Astrocyte of the cerebellum (primary cell): ENCODE data around the gene RBMS1.

ENCODE experiments used
- DNase-seq: peaks from one replicate; pipeline ENCODE4 v3.0.0-alpha.2; 2011; ENCODE audit warnings: low read depth
- H3K4me3 ChIP-seq: 2 replicates; pipeline ENCODE4 v1.5.1; 2011; ENCODE audit warnings: mild to moderate bottlenecking, low read depth, low read length, moderate library complexity
- in situ Hi-C: cut with HindIII; loops from 2 replicates; pipeline ENCODE4 v1.10.0; 2017; ENCODE audit warnings: low sequenced_read_pairs
- TF ChIP-seq, protein P1 (sequence below): IDR thresholded peaks from 2 replicates; pipeline ENCODE4 v1.5.1; 2012; ENCODE audit warnings: low read length, low read depth, moderate library complexity, mild to moderate bottlenecking; ENCODE audit errors: missing control alignments

The RBMS1 gene

DNA sequence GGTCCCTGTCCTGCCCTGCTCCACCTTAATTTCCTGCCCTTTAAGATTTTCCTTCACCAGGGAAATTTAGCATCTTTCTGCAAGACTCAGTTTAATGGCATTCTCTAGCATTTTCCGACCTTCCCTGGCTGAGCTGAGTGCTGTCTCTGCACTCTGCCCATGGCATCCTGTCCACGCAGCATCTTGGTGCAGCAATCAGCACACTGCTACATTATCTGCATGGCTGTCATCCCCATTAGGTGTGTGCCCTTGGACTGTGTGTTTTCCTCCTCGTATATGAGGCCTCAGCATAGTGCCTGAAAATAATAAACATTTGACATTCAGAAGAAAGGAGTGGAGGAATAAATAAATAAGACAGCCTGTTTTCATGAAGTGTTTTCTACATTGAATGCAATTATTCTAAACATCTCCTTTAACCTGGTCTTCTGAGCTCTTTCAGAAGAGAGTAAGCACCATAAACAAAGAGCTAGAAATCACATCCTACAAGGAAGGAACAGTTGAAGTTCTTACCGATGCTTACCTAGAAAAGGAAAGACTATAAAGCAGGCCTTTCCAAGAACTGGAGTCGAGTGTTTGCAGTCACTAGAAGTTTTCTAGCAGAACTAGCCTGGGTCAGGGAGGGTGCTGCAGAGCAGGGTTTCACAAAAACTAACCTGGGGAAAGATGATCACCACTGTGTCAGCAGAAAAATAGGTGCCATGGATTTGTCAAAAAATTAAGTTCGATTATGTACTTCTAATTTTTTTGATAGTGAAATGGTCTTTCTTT is 162.2 kb downstream of the RBMS1 start:
- DNase-seq: no peak
- no peak overlapping the region for H3K4me3 ChIP-seq
- in situ Hi-C loops: no loop called here
- TF ChIP-seq, protein P1, sequence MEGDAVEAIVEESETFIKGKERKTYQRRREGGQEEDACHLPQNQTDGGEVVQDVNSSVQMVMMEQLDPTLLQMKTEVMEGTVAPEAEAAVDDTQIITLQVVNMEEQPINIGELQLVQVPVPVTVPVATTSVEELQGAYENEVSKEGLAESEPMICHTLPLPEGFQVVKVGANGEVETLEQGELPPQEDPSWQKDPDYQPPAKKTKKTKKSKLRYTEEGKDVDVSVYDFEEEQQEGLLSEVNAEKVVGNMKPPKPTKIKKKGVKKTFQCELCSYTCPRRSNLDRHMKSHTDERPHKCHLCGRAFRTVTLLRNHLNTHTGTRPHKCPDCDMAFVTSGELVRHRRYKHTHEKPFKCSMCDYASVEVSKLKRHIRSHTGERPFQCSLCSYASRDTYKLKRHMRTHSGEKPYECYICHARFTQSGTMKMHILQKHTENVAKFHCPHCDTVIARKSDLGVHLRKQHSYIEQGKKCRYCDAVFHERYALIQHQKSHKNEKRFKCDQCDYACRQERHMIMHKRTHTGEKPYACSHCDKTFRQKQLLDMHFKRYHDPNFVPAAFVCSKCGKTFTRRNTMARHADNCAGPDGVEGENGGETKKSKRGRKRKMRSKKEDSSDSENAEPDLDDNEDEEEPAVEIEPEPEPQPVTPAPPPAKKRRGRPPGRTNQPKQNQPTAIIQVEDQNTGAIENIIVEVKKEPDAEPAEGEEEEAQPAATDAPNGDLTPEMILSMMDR: no peak

DNA sequence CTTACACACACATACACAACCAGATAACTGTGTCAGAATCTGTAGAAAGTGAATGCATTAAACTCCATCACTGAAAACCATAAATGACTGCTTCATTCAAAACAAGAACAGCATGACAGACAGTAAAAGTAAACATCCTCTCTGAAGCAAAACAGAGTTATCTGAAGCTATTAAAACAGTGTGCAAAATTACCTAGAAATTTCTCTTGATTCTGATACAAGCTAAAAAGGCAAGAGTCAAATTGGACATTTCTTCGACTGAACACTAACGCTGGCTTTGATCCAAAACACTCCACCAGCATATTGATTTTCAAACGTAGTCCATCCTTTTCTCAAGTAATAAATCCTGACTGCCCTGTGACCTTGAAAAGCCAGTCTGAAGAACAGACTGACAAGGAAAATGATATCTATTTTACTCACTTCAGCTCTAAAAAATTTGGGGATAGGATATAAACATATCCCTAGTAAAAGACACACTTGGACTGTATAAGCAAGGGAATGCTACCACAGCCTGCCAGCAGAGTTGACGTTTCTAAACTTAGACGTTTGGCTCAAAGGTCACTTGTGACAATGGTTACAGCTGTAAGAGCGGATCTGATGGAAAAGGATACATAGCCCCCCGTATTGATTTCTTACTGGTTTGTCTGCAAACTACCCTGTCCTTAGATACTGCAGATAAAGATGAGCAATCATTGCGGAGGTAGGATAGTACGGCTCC is 164.6 kb downstream of the RBMS1 start:
- H3K4me3 ChIP-seq: no peak overlapping the region
- no peak for DNase-seq
- TF ChIP-seq, protein P1: no peak
- in situ Hi-C loops: no loop called here

DNA sequence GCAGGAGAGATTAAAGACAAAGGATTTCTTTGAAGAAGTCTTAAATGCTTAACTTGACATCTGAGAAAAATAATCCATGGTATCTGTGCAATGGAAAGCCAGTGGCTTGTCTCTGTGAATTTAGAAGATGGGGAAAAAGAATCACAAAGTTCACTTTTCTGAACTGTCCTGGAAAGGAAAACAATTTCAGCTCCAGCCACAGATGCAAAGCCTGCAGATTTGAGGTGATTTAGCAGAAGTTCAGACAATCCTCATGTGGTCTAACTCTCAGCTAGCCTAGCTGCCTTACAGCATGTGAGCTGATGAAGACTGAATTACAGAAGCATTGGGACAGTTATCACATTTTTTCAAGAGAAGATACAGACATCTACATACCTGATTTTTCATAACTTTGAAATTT is 166.8 kb downstream of the RBMS1 start:
- TF ChIP-seq, protein P1: no peak
- in situ Hi-C loops: no loop called here
- DNase-seq: no peak
- H3K4me3 ChIP-seq: no peak overlapping the region

DNA sequence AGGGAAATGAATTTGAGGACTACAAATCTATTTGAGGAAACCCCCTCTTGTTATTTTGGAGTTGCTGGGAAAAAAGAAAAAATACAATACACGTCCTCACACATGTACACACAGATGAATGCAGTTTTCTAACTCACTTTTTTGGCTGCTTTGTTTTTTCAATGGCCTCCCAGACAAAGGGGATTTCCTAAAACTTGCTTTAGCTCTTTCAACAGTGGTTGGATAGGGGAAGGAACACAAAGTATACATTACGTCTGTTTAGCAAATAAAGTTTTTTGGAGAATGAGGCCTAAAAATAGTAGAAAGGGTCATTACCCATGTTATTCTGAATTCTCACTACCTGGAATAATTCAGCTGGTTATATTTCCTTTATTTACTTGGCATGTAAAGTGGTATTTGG is 168.2 kb downstream of the RBMS1 start:
- TF ChIP-seq, protein P1: no peak
- no peak overlapping the region for H3K4me3 ChIP-seq
- in situ Hi-C loops: no loop called here
- no peak for DNase-seq

DNA sequence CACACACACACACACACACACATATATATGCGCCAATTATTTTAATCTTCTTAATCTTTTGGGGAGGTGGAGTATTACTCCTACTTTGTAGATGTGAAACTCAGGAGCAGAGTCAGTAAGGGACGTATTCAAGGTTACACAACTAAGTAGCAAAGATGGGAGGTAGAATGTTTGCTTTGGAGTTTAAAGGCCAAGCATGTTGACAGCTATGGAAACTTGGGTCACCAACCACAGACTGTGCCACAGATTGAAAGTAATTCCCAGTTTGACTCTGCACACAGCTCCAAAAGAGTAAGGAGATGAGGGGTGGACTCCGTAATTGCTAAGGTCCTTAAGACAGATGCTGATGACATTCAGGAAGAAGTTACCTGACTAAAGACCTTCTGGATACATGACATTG is 168.7 kb downstream of the RBMS1 start:
- no peak for DNase-seq
- no peak overlapping the region for H3K4me3 ChIP-seq
- TF ChIP-seq, protein P1: no peak
- in situ Hi-C loops: loop anchor here (5.0 kb wide), 1 partner anchor 57 kb away; no protein-coding TSS in a partner anchor

DNA sequence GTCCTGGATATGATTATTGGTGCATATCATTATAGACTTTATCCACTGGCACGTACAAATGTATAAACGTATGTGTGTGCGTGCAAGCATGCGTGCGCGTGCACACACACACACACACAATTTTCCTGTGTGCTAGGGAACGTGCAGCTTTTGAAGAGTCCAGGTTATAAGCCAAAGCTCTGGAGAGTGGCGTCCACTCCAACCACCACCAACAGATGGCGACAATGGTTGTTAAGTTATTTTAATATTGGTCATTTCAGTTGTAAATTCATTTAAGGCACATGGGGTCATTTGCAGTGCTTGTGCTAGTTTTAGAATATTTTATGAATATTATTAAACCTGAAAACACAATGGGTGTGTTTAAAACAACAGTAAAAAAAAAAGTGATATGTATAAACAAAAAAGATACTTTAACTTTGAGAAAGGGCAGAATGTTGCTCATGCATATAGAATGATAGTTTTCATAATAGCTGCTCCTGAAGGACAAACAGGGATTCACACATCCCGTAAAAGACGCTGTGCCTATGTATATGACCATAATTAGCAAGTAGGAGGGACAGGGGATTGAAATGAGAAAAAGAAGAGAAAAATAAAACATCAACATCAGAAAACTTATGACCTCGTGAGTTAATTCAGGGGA is 169.3 kb downstream of the RBMS1 start:
- in situ Hi-C loops: loop anchor here (5.0 kb wide), 1 partner anchor 58 kb away; no protein-coding TSS in a partner anchor
- DNase-seq: peak; percentile 37
- H3K4me3 ChIP-seq: no peak overlapping the region
- TF ChIP-seq, protein P1: peak; percentile 80
